Calu3 (cell line): Measurements from ENCODE around the gene PKIG. TPM values are rescaled to one million over a fixed set of nuclear protein-coding genes. Genes with fewer than 3 reads are reported as not detected.

ENCODE experiments used
- BruUV-seq: library from RNA; stranded (reverse); fragments of 400-500 nt; replicated peaks from 2 replicates; lab custom pipeline; 2021; lab: Mats Ljungman, UMichigan
- CTCF ChIA-PET: fragments of 300-600 bp; sonication (Branson Sonifier 250); formaldehyde crosslinking; loops from one replicate; lab custom pipeline; 2022; ENCODE audit warnings: antibody characterized with exemption; lab: Charles Lee
- DNase-seq: peaks from one replicate; pipeline ENCODE4 v3.0.0; 2022
- H3K27ac Mint-ChIP-seq: one replicate; pipeline ENCODE4 v1.8.0; 2022; ENCODE audit warnings: mixed read lengths; ENCODE audit not compliant: unreplicated experiment
- H3K27me3 Mint-ChIP-seq: one replicate; pipeline ENCODE4 v1.8.0; 2022; ENCODE audit warnings: mixed read lengths; ENCODE audit not compliant: unreplicated experiment
- H3K36me3 Mint-ChIP-seq: one replicate; pipeline ENCODE4 v1.8.0; 2022; ENCODE audit warnings: mild to moderate bottlenecking, moderate library complexity, mixed read lengths; ENCODE audit not compliant: insufficient read depth, unreplicated experiment
- H3K4me1 Mint-ChIP-seq: one replicate; pipeline ENCODE4 v1.8.0; 2022; ENCODE audit warnings: mild to moderate bottlenecking, low read depth, mixed read lengths; ENCODE audit not compliant: unreplicated experiment
- H3K4me3 Mint-ChIP-seq: one replicate; pipeline ENCODE4 v1.8.0; 2022; ENCODE audit warnings: mild to moderate bottlenecking, low read depth, moderate library complexity, mixed read lengths; ENCODE audit not compliant: unreplicated experiment
- H3K9me3 Mint-ChIP-seq: one replicate; pipeline ENCODE4 v1.8.0; 2022; ENCODE audit warnings: low read depth, mixed read lengths; ENCODE audit not compliant: unreplicated experiment
- intact Hi-C: fragments of 100-400 bp; cut with micrococcal nuclease; formaldehyde crosslinking; loops from one replicate; pipeline ENCODE4 v1.10.0; 2022; ENCODE audit not compliant: unreplicated experiment
- total RNA-seq: library from RNA; stranded (reverse); gene quantifications from 2 replicates; pipeline ENCODE4 v1.2.3, GENCODE V29; 2022
- TF ChIP-seq, protein P1 (sequence below): fragments of 200-600 bp; IDR thresholded peaks from one replicate; pipeline ENCODE4 v1.8.0; 2022; ENCODE audit warnings: antibody characterized with exemption; ENCODE audit not compliant: unreplicated experiment

Gene PKIG
- total RNA-seq, 1 experiment from 2014 or later: 6.6 TPM

DNA sequence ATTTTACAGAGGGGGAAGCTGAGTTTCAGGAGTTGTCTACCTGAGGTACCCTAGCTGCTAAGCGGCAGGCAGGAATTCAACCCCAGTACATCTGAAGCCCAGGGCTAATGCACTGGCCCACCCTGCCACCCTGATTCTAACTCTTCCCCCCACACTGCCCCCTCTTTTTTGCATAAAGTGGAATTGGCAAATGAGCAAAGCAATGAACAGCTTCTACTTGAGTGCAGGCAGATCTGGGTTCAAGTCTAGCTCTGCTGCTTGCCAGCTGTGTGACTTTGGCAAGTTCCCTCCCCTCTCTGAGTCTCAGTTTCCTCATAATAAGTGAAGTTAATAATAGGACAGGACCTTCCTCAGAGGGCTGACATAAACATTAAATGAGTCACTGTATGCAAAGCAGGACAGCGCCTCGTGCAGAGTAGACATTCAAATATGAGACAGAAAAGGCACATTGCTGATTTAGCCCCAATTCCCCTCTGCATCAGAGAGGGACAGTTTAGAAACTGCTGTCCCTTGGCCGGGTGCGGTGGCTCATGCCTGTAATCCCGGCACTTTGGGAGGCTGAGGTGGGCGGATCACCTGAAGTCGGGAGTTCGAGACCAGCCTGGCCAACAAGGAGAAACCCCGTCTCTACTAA lies 64.4 kb downstream of the PKIG start:
- TF ChIP-seq, protein P1, sequence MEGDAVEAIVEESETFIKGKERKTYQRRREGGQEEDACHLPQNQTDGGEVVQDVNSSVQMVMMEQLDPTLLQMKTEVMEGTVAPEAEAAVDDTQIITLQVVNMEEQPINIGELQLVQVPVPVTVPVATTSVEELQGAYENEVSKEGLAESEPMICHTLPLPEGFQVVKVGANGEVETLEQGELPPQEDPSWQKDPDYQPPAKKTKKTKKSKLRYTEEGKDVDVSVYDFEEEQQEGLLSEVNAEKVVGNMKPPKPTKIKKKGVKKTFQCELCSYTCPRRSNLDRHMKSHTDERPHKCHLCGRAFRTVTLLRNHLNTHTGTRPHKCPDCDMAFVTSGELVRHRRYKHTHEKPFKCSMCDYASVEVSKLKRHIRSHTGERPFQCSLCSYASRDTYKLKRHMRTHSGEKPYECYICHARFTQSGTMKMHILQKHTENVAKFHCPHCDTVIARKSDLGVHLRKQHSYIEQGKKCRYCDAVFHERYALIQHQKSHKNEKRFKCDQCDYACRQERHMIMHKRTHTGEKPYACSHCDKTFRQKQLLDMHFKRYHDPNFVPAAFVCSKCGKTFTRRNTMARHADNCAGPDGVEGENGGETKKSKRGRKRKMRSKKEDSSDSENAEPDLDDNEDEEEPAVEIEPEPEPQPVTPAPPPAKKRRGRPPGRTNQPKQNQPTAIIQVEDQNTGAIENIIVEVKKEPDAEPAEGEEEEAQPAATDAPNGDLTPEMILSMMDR: no peak
- CTCF ChIA-PET: no interaction called here
- peaks cover under 1% of the 10 kb centered on the region for H3K27me3 Mint-ChIP-seq
- no peak overlapping the region for H3K4me3 Mint-ChIP-seq
- H3K9me3 Mint-ChIP-seq: no peaks in the 10 kb centered on the region
- H3K4me1 Mint-ChIP-seq: peaks cover 26% of the 10 kb centered on the region
- BruUV-seq: no TSS peak
- intact Hi-C loops: no loop called here
- no peak overlapping the region for H3K27ac Mint-ChIP-seq
- DNase-seq: no peak
- peaks cover 6% of the 10 kb centered on the region for H3K36me3 Mint-ChIP-seq

DNA sequence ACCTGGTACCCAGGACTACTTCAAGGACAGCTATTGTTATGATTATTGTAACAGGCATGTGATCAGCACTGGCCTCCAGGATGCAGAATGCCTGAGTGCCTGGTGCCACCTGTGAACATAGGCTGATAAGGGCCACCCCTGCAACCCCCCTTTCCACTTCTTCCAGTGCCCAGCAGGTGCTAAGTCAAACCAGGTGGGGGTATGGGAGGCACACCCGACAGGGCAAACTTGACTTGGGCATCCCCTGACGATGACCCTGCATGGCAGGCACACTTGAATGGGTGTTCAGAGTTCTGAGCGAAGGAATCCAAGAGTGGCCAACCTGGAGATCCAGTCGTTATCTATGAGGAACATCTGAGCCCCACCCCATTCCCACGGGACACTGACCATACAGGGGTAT lies 65.7 kb downstream of the PKIG start:
- no peak for DNase-seq
- intact Hi-C loops: no loop called here
- Mint-ChIP-seq H3K27ac (no peak overlapping the region), H3K9me3 (no peaks in the 10 kb centered on the region), H3K4me1 (peaks cover 13% of the 10 kb centered on the region), H3K4me3 (no peak overlapping the region), H3K36me3 (peaks cover 15% of the 10 kb centered on the region), H3K27me3 (peaks cover 13% of the 10 kb centered on the region)
- CTCF ChIA-PET: no interaction called here
- TF ChIP-seq, protein P1: no peak
- no TSS peak for BruUV-seq

GRCh38 chr20:44648579-44648978 lies 66.2 kb downstream of the PKIG start:
- H3K4me3 Mint-ChIP-seq: no peak overlapping the region
- H3K36me3 Mint-ChIP-seq: peaks cover 15% of the 10 kb centered on the region
- no peak for DNase-seq
- peaks cover 18% of the 10 kb centered on the region for H3K27me3 Mint-ChIP-seq
- peaks cover 9% of the 10 kb centered on the region for H3K4me1 Mint-ChIP-seq
- intact Hi-C loops: no loop called here
- CTCF ChIA-PET: no interaction called here
- BruUV-seq: no TSS peak
- TF ChIP-seq, protein P1: no peak
- no peaks in the 10 kb centered on the region for H3K9me3 Mint-ChIP-seq
- H3K27ac Mint-ChIP-seq: no peak overlapping the region

DNA sequence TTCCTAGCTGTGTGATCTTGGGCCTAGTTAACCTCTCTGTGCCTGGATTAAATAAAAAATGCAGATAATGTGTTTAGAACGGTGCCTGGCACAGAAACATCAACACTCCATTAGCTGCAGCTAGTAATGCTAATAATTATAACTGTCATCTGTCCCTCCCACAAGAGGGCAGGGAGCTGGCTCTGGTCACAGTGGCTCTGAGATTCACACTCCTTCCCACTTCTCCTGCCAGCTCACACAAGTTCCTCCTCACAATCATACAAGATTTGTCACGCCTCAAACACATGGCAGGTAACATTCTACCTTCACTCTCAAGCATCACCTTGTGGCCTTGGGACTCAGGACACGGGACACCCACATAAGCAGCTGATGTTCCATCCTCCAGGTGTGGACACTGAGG lies 66.7 kb downstream of the PKIG start:
- Mint-ChIP-seq H3K27ac (no peak overlapping the region), H3K9me3 (peaks cover under 1% of the 10 kb centered on the region), H3K4me1 (peaks cover 4% of the 10 kb centered on the region), H3K4me3 (no peak overlapping the region), H3K27me3 (peaks cover 24% of the 10 kb centered on the region), H3K36me3 (peaks cover 15% of the 10 kb centered on the region)
- CTCF ChIA-PET: no interaction called here
- intact Hi-C loops: no loop called here
- no TSS peak for BruUV-seq
- TF ChIP-seq, protein P1: no peak
- DNase-seq: no peak
